Left renal cortex interstitium (tissue), 4 donors: ENCODE data around the gene NOTCH4. TPM values are rescaled to one million over a fixed set of nuclear protein-coding genes. Genes with fewer than 3 reads are reported as not detected.

Experiments used
- DNase-seq, 4 donors: peaks; one replicate each; pipeline ENCODE4 v3.0.0-alpha.2; 2013; ENCODE audit warnings: low read depth in 4 of 4, low spot score in 2 of 4, missing footprints in 1 of 4
- polyA plus RNA-seq, 4 donors: library from polyadenylated mRNA; unstranded; fragments of 120-200 nt; gene quantifications; one replicate each; pipeline ENCODE4 v1.2.1, GENCODE V29; 2013; ENCODE audit not compliant: insufficient read length in 4 of 4

NOTCH4 gene
- polyA plus RNA-seq, 4 donors = 14.9 to 30.8 (median 18.4) TPM

DNA sequence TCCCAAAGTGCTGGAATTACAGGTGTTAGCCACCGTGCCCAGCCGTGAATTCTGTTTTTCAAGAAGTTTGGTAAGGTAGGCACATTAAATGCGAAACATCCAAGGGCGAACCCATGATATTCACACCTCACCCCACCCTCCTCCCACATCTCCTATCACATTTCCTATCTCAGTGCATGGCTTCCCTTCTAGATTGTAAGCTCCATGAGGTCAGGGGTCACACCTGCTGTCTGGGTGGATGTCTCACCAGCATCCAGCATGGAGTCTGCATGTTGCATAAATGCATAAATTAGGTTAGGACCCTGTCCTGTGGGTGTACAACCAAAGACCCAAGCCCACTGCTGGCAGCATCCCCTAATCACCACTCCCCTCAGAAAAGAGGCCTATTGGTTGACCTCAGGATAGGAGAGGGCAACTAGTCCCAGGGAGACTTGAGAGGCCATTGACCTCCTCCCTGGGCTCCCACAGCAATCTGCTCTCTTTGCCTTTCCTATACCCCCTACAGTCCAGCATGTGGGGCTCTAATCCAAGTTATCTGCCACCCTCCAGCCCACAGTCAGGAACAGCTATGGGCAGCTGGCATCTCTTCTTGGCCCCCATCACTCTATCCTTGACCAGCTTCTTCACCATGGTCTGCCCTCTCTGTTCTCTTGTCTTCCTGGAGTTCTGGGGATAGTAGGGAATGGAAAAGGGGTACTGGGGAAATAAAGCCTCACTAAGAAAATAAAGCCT is 76.3 kb downstream of the NOTCH4 start:
- DNase-seq = no peak

DNA sequence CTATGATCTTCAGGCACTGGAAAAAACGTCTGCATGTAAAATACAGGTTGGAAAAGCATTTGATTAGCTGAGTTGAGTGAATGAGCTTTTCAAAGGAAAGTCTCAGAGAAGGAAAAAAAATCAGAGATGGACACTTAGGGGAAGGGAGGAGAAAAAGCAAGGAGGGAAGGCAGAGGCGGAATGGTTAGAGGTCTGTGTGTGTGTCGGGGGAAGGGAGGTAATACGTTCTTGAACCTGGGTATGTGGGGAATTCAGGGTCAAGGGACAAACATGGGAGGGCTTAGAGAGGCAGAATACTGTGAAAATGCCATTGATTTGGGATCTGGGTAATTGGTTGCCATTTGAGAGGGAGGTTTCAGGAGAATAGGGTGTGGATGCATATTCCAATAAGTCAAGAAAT is 77.2 kb downstream of the NOTCH4 start:
- no peak for DNase-seq

DNA sequence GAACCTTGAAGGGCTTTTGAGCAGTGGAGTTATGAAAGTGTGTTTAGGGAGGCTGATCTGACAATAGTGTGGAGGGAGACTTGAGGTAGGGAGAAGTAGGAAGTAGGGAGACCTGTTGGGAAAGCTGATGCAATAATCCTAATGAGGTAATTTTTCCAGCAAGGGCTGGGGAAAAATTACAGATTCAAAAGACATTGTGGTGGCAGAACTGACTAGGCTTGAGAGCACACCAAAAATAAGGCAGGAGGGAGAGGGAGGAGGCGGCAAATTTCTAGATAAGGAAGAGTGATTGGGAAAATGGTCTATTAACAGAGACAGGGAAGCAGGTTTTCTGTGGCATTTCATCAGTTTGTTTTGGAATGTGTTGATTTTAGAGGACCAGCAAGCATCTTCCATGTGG is 77.6 kb downstream of the NOTCH4 start:
- DNase-seq = no peak

Other genes with a start within 250 kb of the NOTCH4 start
- gene C4A, start 242.0 kb downstream of the NOTCH4 start, polyA plus RNA-seq = 10 to 100 TPM; 11.9 to 24.1 (median 15.8) TPM
- gene C4B, start 209.3 kb downstream of the NOTCH4 start, polyA plus RNA-seq = 10 to 100 TPM; 10.7 to 24.8 (median 17.0) TPM
- 1 to 10 TPM in 2 of 4 donors, under 1 TPM in 2; 0.61 to 1.4 (median 1.1) TPM for gene CYP21A2, start 185.7 kb downstream of the NOTCH4 start, polyA plus RNA-seq
- gene TNXB, start 114.7 kb downstream of the NOTCH4 start, polyA plus RNA-seq = 1 to 10 TPM; 2.7 to 4.9 (median 4.9) TPM
- 100 to 1,000 TPM in 1 of 4 donors, 10 to 100 TPM in 3; 88.4 to 123 (median 95.4) TPM for gene ATF6B, start 95.8 kb downstream of the NOTCH4 start, polyA plus RNA-seq
- gene FKBPL, start 93.8 kb downstream of the NOTCH4 start, polyA plus RNA-seq = 1 to 10 TPM; 6.3 to 9.6 (median 7.7) TPM
- 1 to 10 TPM; 2.2 to 4.4 (median 3.1) TPM for gene PRRT1, start 72.1 kb downstream of the NOTCH4 start, polyA plus RNA-seq
- 10 to 100 TPM; 27.9 to 50.9 (median 36.7) TPM for gene PPT2, start 69.9 kb downstream of the NOTCH4 start, polyA plus RNA-seq
- gene EGFL8, start 59.5 kb downstream of the NOTCH4 start, polyA plus RNA-seq = 10 to 100 TPM; 12.0 to 46.0 (median 32.2) TPM
- gene AGPAT1, start 48.0 kb downstream of the NOTCH4 start, polyA plus RNA-seq = 100 to 1,000 TPM in 3 of 4 donors, 10 to 100 TPM in 1; 93.4 to 114 (median 104) TPM
- 100 to 1,000 TPM in 3 of 4 donors, 10 to 100 TPM in 1; 95.7 to 113 (median 106) TPM for gene RNF5, start 45.7 kb downstream of the NOTCH4 start, polyA plus RNA-seq
- 10 to 100 TPM; 10.8 to 37.0 (median 20.3) TPM for gene AGER, start 39.8 kb downstream of the NOTCH4 start, polyA plus RNA-seq
- gene PBX2, start 33.9 kb downstream of the NOTCH4 start, polyA plus RNA-seq = 100 to 1,000 TPM; 150 to 221 (median 179) TPM
- 10 to 100 TPM in 3 of 4 donors, 1 to 10 TPM in 1; 9.5 to 12.0 (median 11.3) TPM for gene GPSM3, start 31.4 kb downstream of the NOTCH4 start, polyA plus RNA-seq
- gene TSBP1, start 147.8 kb upstream of the NOTCH4 start, polyA plus RNA-seq = under 1 TPM in 1 of 4 donors, not detected in 3; 0.24 TPM
- gene BTNL2, start 183.1 kb upstream of the NOTCH4 start, polyA plus RNA-seq = 1 to 10 TPM in 2 of 4 donors, under 1 TPM in 2; 0.14 to 1.8 (median 0.85) TPM
- gene HLA-DRA, start 215.8 kb upstream of the NOTCH4 start, polyA plus RNA-seq = 100 to 1,000 TPM in 1 of 4 donors, 10 to 100 TPM in 3; 52.7 to 119 (median 80.0) TPM